ENCODE data around the gene KLC1.

The KLC1 gene

GRCh38 chr14:103706551-103707328 is 77.7 kb downstream of the KLC1 start:
- DNase-seq = no peak

DNA sequence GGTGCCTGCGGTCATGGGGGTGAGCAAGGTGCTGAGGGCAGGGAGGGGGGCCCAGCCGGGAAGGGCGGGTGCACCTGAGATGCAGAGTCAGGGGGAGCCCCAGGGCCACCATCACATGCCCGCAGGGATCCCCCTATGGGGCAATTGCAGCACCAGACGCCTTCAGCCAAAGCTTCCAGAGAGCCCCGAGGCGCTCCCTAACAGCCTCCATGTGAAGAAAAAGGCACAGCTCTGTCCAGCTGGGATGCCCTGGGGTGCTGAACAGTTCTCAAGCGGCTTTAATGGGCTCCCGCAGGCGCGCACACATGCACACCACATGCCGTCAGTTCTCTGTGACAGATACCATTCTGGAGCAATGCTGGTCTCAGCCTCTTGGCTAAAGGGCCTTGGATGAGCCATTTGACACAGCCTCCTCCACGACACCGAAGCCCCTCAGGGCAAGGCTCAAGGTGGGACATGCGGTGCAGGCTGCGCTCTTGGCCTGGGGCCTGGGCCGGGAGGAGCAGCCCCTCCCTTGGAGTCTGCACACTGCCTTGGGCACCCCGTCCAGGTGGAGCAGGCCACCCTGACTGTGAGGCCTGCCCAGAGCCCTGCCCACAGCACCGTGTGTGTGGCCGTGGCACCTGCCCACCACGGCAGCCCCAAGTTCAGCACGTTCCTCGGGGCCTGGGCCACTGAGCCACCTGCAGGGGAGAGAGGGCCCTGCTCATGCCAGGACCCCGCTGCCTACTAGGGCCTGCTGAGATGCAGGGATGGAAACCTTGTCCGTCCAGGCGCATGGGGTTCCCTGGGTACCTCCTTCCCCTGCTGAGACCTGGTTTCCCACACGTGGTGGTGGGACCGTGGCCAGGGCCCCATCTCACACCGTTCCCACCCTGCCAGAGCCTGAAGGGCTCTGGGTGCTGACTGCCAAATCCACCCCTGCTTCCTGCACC is 78.6 kb downstream of the KLC1 start:
- DNase-seq = no peak

DNA sequence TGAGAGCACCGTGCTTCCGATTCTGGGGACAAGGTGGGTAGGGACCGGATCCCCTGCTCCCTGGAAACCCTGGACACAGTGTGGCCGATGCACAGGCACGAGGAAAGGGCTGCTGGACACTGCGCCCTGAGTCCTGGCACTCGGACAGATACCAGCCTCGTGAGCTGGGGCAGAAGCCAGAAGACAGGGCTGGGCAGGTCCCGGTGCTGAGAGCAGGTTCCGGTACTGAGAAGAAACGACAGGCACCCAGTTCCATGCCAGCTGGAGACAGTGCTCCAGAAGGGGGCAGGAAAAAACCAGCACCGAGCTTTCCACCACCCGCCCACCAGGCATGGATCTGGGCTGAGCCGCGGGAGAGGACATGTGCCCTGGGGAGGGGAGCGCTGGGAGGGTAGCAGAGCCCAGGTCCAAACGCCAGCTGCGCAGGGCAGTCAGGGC is 79.8 kb downstream of the KLC1 start:
- no peak for DNase-seq

GRCh38 chr14:103709814-103710213 is 80.8 kb downstream of the KLC1 start:
- no peak for DNase-seq

DNA sequence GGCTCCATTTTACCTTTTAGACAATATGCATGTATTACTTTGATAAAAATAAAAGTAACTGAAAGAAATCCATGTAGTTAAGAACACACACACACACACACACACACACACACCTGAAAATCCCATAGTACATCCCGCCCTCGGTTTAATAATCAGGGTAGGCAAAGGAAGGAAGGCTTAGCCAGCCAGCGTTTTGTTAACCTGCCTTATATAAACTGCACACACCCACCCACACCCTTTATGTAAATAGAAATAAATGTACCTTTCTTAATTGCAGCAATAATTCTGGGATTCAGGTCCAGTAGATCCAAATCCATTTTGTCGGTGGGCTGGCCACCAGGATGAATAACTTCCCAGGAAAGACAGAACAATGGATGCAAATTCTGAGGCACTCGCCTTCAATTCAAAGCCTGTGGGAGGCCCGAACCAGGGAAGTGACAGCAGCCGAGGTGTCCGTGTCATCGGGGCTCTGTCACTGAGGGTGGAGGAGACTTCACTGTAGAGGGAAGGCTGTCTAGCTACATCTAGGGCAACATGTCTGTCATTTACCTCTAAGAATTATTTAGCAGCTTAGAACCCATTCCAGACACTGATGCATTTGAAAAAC is 81.9 kb downstream of the KLC1 start:
- DNase-seq = no peak

- DNase-seq = no peak
These were observed 82.8 kb downstream of the KLC1 start for GRCh38 chr14:103711516-103712431.

DNA sequence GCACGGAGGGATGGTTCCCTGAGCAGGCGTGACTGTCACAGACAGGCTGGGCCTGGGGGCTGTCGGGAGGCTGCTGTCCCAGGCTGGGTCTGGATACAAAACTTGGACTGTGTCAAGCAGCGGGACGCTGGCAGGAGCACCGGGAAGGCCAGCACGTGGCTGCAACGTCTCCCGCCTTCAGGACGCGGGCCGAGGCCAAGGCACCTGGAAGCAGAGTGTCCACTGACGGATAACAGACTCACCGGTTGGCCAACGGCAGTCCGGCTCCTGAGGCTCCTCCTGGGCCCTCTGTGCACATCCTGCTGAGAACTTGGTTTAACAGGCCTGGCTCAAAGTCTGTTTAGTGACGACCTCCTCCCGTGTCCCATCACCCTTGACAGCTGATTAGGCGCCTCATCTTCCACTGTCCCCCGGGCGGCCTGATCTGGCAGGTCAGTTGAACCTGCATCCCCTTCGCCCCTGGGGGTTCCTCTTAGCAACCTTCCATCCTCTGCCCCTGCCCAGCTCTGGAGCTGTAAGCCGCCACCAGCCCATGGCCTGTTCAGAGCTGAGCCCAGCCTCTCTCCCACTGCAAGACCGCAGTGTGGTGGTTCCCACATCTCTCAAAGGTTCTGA is 83.7 kb downstream of the KLC1 start:
- DNase-seq = no peak

GRCh38 chr14:103713304-103714062 is 84.5 kb downstream of the KLC1 start:
- no peak for DNase-seq

- DNase-seq = no peak
These were observed 85.2 kb downstream of the KLC1 start for GRCh38 chr14:103714063-103714724.

DNA sequence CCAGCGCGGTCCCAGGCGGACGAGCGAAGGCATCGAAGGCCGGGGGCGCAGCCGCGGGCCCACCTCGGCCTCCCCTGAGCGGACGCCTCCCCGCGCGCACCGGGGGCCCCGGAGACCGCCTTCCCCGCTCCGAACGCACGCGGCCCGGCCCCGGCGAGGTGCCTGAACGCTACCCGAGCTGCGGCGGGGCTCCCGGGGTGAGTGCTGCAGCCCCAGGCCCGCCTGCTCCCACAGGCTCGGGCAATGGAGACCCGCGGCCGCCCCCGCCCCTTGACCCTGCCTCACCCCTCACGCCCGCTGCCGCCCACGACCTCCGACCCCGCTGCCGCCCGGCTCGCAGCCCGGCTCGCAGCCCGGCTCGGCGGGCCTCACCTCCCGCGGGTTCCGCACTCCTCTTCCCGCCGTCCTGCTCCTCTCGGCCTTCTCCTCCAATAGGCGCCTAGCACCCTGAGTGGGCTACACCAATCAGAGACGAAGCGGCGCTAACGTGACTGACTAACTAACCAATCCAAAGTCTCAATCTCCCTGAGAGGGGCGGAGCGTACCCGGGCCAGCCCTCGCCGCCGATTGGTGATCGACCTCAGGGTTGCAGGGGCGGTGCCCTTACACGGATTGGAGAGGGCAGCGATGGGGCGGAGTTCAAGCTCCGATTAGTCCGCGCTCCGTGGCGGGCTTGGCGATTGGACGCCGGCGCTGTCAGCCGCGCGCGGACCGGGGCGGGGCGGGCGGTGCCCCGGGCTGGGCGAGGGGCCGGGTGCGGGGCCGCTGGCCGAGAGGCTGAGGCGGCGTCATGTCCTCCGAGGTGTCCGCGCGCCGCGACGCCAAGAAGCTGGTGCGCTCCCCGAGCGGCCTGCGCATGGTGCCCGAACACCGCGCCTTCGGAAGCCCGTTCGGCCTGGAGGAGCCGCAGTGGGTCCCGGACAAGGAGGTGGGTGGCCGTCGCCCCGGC is 86.3 kb downstream of the KLC1 start, which contains the start of the genes XRCC3 and ZFYVE21:
Gene XRCC3 (minus strand): TSS at position 400 of the 949 bp plus-strand sequence. CDS start 4,364 bp downstream, outside the sequence.
Gene ZFYVE21 (plus strand): TSS at position 759 of the 949 bp plus-strand sequence. CDS start 32 bp downstream, at position 791.
- peak; percentile 100 for DNase-seq

- DNase-seq = no peak
These were observed 87.2 kb downstream of the KLC1 start for GRCh38 chr14:103716091-103716801.

DNA sequence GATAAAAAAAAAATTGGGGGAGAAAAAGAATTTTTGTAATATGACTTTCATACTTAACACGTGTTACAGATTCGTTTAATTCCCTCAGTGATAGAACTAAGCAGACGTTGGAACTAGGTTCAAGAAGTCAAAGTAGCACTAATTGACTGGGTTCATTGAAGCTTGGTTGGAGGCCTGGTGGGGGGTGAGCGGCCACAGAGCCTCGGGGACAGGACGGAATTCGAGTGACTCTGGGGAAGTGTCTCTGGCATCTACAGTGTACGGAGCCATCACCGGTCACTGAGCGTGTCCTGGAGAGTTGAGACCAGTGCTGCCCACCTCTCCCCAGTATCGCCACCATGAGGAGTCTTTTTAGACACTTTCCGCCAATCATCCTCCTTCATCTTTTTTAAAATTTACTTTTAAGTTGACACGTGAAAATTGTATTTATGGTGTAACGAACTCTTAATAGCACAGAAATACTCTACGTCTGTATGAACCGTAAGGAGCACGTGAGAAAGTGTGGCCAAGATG is 87.9 kb downstream of the KLC1 start:
- no peak for DNase-seq

DNA sequence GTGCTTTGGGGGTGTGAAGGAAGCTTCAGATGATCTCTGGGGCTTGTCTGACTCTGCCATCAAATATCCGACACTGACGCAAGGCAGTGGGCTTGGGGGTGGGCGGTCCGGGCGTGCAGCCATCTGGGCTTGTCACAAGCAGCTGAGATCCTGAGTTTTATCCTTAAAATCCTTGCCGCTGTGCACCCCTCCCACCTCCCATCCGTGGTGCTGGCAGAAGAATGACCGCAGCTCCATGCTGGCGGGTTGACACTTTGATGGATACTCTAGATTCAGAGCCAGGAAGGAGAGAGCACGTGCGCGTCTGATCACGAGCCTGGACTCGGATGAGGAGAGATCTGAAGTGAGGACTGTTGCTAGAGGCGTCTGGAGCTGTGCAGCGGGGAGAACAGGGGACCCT is 89.6 kb downstream of the KLC1 start:
- no peak for DNase-seq

DNA sequence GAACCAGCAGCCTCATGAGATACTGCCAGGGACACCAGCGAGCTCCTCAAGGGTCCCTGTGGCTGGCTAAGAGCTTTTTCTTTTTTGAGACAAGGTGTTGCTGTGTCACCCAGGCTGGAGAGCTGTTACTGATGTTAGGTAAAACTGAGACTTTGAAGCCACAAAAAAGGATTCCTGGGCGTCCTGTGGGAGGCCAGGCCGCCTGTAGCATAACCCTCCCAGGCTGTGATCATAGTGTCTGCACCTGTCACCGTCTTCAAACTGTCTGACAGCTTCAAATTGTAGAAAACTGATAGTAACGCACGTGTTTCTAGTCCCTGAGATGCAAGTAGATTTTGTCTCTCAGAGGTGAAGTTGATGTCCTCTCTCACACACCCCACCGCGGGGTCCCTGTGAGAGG is 90.7 kb downstream of the KLC1 start:
- DNase-seq = no peak

GRCh38 chr14:103721334-103722120 is 92.5 kb downstream of the KLC1 start:
- DNase-seq = peak; percentile 26

- no peak for DNase-seq
These were observed 94.7 kb downstream of the KLC1 start for GRCh38 chr14:103723748-103724081.

GRCh38 chr14:103724116-103724515 is 95.1 kb downstream of the KLC1 start:
- no peak for DNase-seq

Data from stimulated activated CD4-positive, alpha-beta T cell treated with anti-CD3 and anti-CD28 coated beads, Interleukin-1b, Interleukin-23, amount 100 ng/mL, for 48 hours (primary cell).